ENCODE results near the gene RHBDL3.

DNA sequence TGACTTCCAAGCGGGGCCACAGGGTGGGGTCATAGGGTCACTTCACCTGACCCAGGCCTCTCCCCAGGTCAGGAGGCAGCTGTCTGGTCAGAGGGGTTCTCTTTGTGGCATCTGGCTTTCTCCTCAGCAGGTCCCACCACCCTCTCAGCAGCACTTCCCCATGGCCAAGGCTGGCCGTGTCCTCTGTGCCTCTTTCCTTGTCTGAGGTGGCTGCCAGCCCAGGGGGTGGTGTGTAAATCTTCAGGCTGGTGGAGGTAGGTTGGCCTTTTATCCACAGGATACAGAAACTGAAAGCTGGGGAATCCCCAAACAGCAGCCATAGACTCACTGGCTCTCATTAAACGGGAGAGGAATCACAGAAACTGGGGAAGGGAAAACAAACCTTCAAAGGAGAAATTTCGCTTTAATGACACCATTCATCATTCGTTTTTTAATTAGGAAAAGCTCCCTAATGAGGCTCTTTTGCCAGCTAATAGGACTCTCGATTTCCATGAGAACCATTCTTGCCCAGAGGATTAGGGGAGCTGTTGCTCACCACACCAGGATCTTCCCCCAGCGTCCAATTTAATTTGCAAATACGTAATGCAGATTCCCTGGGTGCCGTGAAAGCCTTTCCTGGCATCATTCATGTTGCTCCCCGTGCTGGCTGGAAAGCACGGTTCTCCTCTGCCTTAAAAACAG is 58.3 kb downstream of the RHBDL3 start:
- no peak for TF ChIP-seq POLR2AphosphoS5 (IDR thresholded peaks at IDR 0.05)
- TF ChIP-seq, protein P1, sequence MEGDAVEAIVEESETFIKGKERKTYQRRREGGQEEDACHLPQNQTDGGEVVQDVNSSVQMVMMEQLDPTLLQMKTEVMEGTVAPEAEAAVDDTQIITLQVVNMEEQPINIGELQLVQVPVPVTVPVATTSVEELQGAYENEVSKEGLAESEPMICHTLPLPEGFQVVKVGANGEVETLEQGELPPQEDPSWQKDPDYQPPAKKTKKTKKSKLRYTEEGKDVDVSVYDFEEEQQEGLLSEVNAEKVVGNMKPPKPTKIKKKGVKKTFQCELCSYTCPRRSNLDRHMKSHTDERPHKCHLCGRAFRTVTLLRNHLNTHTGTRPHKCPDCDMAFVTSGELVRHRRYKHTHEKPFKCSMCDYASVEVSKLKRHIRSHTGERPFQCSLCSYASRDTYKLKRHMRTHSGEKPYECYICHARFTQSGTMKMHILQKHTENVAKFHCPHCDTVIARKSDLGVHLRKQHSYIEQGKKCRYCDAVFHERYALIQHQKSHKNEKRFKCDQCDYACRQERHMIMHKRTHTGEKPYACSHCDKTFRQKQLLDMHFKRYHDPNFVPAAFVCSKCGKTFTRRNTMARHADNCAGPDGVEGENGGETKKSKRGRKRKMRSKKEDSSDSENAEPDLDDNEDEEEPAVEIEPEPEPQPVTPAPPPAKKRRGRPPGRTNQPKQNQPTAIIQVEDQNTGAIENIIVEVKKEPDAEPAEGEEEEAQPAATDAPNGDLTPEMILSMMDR (IDR thresholded peaks at IDR 0.05): no peak
